ENCODE measurements around the gene PLA2G6.
"Not testable (repeated sequence)": the region's sequence is repeated elsewhere in the genome, so short reads cannot be mapped to it uniquely, and the experiment has no call there.

PLA2G6 gene

DNA sequence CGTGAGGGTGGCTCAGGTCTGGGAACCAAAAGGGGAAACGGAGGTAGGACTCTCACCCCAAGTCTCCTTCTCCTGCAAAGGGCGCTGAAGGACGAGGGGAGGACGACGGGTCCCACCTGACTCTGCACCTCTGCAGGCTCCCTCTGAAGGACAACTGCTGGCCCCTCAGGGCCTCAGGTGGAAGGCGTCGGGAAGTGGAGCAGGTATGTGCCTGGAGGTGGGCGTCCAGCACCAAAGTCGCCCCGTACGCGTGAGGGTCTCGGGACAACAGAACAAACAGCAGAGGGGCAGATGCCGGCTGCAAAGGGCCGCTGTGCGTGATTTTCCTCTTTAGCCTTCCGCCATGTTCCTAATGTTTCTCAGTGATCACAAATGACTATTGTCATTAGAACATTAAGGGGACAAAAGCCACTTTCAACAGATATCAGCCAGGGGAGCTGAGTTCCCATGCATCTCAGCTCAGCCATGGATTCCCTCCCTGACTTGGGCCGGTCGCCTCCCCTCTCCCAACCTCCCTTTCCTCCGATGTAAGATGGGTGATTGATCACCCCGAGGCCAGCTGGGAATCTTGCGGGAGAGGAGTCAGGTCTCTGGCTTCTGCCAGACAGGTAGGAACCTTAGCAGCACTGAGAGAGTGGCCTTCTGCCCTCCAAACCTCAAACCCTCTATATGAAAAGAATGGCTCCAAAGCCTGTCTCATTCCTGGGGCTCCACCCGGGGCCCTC is 98.5 kb downstream of the PLA2G6 start:
- DNase-seq, result no peak

DNA sequence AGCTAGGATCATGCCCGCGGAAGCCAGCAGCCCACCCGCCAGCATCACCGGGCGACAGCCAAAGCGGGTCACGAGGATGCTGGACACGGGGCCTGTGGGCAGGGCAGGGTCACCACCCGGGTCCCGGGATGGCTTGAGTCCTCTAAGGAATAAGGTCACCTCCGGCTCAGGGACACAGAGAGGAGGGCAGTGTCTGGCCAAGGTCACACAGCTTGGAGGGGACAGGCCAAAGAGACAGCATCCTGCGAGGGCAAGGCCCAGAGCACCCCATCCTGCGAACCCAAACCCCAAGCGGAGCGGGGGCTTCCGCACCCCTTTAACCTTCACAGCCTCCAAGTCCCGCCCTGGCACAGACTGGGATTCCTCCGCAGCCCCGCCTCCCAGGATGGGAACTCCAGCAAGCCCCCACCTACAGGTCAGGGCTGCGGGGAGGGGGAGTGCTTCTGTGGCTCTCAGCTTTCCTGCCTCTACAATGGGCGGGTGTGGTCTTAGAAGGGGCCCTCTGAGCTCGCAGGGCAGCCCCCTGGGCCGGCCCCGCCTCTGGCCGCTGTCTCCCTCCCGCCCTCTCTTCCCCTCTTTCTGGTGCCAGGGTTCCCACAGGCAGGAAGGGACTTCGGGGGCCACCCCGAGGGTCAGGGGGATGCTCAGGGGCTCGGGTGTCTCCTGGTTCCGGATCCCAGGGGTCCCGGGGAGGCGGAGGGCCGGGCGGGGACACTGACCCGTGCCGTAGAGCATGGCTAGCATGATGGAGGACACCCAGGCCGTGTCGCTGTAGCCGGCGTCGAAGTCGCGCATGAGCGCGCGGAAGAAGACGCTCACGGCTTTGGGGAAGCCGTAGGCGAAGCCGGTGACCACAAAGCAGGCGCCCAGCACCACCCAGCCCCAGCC is 99.4 kb downstream of the PLA2G6 start:
- DNase-seq, result peak; percentile 43

DNA sequence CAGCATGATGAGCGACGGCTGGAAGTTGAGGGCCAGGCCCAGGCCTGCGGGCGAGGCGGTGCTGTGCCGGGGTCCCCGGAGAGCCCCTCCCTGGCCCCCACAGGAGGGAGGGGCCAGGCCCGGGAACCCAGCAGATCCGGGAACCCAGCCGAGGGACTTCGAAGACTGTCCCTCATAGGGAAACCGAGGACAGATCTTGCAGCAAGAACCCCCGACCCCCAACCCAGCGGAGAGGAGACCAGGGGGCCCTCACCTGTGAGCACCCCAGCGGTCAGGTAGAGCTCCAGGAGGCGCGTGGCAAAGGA is 100.0 kb downstream of the PLA2G6 start:
- no peak for DNase-seq

DNA sequence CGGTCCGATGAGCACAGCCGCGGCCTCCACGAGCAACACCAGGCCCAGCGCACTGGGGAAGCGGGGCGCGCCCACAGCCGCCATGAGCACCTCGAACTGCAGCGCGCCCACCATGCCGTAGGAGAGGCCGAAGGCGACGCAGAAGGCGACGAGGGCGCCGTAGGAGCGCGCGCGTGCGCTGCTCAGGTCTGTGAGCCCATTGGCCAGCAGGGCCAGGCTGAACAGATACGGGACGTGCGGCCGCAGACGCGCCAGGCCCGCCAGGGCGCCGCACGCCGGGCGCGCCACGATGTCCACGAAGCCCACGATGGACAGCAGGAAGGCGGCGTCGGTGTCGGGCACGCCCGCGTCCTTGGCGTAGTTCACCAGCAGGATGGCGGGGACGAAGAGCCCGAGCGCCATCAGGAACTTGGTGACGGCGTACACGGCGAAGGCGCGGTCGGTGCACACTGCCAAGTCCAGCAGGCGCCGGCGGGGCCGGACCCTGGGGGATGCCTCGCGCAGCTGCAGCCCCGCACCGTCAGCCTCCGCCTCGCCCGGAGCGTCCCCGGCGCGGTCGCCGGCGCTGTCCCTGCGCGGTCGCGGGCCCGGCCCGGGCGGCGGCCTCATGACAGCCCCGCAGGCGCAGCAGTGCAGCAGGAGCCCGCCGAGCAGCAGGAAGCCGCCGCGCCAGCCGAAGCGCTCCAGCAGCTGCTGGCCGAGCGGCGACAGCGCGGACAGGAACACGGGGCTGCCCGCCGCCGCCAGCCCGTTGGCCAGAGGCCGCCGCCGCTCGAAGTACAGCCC is 100.6 kb downstream of the PLA2G6 start:
- DNase-seq, result peak; percentile 48

DNA sequence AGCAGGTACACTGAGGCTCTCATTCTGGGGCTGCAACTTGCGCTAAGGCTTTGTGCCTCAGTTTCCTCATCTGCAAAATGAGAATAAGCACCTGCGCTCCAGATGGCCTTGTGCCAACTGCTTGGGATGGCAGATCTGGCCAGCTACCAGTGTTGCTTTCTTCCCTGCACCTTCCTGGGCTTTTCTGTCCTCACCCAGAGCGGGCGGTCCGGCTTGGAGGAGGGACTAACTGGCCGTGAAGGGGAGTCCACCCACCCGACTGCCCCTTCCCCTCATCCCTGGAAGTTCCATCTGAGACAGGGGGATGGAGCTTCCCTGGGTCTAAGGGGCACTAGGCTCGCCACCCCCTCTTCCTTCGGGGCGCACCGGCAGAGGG is 101.2 kb downstream of the PLA2G6 start:
- no peak for DNase-seq

DNA sequence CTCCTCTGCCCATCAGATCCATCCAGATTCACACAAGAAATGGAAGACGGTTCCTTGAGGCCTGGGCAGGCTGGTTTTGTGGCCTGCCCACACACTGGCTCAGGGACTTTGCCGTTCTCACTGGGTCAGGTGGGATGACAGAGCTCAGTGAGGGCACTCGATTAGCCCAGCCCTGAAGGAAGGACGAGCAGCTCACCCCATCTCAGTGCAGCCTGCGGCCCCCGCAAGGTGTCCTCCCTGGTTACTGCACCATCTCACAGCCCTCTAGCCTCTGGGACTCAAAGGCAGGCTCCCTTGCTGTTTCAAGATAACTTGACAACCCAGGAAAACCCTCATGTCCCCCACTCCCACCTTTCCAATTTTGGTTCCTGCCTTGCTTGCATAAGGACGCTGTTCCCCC is 101.8 kb downstream of the PLA2G6 start:
- DNase-seq, result no peak

DNA sequence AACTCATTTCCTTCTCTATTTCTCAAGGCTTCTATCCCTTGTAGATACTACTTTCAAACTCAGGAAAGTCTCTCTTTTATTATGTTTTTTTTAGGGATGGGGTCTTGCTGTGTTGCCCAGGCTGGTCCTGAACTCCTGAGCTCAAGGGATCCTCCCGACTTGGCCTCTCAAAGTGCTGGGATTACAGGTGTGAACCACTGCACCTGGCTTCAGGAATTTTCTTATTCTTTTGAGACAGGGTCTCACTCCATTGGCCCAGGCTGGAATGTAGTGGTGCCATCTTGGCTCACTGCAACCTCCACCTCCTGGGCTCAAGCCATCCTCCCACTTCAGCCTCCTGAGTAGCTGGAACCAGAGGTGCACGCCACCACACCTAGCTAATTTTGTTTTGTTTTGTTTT is 102.4 kb downstream of the PLA2G6 start:
- DNase-seq, result not testable (repeated sequence)

DNA sequence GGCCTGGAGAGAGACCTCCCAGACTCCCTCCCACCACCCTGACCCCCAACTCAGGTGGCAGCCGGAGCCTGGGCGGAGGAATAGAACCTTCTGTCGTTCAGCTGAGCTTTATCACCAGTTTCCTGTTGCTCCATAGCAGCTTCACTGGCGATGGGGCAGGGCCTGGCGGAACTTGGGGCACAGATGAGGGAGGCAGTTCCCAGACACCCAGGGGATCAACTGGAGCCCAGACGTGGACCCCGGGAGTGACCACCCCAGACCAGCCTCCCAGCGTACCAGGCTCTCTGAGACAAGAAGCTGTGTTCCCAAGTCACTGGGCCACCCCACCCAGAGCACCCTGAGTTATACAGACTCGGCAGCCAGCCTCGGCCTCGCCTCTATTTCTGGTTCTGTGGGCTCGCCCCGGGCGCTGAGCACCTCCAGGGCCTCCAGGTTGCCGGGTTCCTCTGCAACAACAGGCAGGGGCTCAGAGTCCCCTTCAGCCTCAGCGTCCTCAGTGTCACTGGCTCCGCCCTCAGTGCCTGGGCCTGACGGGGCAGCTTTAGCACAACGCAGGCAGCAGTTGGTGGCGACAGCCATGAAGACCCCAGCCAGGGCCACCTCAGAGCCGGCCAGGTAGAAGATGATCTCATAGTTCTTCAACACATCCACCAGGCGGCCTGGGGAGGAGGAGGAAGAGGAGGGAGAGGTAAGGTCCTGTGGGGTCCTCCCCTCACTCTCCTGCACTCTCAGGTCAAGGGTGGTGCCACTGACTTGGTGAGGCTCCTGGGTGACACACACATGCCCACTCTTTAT is 103.4 kb downstream of the PLA2G6 start:
- no peak for DNase-seq

DNA sequence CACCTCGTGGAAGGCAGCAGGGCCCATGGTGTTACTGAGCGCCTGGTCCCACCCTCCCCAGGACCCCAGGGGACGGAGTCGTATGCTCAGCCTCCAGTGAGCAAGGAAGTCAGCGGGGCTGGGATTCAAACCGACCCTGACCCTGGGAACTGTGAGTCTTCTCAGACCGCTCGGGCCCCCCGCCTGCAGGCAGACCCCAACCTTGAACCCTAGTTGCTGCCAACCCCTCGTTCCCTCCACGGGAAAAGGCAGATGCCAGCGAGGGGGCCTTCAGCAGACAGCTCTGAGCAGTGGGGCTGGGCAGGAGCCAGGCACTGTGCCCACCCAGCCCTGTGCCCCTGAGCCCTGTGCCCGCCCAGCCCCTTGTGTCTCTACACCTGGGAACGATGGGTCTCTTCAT is 104.0 kb downstream of the PLA2G6 start:
- no peak for DNase-seq

DNA sequence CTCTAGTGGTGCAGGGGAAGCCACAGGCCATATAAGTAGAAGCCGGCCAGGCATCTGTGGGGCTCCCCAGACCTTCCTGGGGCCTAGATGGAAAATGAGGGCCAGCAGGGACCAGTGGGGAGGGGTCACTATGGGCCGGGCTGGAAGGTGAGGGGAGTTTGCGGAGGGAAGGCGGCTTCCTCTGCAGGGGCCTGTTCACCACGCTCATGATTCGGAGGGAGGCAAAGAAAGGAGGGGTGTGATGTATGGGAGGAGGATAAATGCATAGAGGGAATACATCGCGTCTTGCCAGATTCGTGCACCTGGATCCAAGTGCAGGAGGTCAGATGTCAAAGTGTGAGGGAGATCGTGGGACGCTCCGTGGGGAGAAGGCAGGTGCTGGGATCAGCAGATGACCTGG is 104.5 kb downstream of the PLA2G6 start:
- DNase-seq, result no peak

DNA sequence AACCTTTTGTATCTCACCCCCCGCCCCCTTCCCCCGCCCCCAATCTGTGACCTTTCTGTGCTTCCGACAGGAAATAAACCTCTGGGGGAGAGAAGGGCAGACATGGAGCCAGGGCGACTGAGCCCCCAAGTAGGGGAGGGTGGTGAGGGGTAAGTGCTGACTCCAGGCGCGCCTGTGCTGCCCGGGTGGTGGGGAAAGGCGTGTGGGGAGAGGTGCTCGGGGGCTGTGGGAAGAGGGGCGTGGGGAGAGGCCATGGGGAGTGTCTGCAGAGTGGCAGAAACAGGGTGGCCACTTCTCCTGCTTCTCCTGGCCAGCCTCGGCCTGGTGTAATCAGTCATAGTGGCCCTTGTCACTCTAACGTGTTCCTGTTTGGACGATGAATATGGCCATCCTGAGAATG is 105.7 kb downstream of the PLA2G6 start:
- DNase-seq, result no peak

DNA sequence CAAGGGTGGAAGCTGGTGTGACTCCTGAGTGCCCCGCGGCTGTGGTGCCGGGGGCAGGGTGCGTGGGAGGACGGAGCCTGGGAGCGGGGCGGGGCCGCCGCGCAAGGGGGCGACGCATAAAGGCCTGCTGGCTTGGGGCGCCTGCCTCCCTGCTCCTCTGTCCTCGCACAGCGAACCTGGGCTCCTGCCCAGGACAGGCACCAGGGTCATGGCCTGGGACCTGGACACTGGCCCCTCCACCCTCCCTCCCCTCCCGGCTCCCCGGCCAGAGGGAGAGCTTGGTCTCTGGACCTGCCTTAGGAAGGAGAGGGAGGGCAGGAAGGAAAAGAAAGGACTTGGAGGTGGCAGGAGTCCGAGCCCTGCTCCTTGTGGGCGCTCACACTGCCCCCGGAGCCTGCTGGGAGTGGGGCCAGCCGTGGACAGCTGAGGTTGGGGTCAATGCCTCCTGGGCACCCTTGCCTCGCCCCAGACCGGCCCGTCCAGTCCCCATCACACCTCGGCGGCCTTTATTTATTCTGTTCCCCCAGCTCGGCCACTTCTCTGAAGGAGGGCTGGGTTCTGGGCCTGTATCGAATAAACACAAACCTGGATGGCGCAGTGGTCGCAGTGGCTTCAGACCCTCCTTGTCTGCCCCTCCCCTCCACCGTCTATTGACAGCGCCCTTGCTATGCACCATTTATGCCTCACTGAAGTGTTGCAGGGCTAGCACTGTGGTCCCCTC is 106.4 kb downstream of the PLA2G6 start:
- no peak for DNase-seq

DNA sequence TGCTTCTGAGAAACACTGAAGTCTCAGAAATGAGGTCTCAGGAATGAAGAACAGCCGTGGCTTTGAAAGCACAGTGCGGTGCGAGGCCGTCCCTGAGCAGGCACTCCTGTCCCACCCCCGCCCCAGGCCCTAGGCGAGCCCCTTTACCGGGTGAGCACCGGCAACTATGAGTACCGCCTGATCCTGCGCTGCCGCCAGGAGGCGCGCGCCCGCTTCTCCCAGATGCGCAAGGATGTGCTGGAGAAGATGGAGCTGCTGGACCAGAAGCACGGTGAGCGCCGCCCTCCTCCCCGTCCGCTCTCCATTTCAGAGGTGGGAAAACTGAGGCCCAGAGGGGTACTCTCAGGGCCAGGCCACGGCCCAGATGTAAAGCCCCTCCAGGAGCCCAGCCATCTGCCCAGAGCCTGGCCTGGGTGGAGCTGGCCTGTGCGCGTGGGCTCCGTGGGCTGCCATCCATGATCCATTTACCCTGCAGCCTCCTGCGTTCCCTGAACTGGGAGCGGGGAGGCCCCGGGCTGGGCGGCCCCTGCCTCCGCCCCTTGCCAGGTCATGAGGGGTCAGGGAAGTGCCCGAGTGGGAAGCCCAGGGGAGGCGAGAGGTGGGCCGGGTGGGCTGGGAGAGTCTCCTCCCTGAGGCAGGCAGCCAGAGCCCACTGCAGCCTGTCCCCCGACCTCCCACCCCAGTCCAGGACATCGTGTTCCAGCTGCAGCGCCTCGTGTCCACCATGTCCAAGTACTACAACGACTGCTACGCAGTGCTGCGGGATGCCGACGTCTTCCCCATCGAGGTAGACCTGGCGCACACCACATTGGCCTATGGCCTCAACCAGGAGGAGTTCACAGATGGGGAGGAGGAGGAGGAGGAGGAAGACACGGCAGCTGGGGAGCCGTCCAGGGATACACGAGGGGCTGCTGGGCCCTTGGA is 107.2 kb downstream of the PLA2G6 start:
- no peak for DNase-seq

DNA sequence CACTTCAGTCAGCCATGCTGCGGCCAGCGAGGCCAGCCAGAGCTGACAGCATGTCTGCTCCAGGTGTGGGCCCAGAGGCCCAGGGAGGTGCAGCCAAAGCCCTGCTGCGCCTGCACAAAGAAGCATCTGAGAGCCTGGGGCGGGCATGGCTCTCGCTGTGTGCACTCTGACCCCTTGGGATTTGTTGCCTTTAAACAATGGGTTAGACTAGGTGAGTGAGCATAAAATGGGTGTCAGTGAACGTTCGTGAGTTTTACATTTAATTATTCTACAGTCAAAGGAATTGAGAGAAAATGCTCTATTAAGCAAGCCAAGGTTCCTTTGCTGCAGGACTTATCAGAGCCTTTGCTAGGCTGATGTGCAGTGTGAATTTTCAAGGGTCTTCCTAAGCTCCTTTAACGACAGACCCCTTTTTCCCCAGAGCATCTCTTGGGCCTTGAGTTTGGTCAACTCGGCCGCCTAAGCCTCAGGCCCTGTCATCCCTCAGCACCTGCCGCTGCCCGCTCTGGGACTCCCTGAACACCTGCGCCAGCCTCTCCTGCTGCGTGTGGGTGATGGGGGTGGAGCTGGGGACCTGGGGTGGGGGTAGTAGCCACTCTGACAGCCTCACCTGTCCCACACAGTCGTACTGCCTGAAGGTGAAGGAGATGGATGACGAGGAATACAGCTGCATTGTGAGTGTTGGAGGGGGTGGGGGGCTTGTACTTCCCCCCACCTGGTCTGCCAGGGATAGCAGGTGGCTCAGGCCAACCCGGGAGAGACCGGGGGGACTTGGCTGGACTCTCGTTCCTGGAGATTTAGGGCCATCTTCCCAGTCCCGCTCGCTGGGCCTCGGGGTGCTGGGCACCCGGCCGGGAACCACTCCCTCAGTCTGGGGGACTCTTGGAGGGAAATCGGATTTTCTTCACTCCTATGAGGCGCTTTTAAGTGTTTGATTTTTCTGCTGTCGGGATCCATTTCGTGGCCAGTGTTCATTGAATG is 108.2 kb downstream of the PLA2G6 start:
- no peak for DNase-seq

DNA sequence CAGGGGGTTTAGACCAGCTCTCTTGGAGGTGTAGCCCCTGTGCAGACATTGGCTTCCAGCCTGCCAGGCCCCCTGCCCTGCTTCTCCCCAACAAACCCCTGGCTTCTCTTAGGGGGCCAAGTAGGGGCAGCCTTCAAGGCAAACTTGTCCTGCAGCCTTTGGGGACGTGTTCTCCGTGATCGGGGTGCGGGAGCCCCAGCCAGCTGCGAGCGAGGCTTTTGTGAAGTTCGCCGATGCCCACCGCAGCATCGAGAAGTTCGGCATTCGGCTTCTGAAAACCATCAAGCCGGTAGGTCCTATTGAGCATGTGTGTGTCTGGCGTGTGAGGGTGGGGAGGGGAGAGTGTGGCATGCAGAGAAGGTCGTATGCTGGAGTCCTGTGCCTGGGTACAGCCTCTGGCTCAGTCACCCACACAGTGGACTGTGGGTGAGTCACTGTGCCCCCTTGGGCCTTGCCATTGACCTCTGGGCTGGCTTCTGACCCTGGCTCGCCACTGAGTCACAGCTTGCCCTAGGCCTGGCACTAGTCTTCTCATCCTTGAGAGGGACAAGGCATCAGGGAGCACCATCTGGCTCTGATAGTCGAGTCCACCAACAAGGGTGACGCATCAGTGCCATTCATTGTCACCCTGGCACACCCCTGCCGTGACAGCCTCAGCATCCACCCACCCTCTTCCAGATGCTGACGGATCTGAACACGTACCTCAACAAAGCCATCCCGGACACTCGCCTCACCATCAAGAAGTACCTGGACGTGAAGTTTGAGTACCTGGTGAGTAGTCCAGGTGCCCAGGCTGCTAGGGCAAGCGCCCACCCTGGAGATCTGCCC is 109.1 kb downstream of the PLA2G6 start:
- DNase-seq, result no peak

DNA sequence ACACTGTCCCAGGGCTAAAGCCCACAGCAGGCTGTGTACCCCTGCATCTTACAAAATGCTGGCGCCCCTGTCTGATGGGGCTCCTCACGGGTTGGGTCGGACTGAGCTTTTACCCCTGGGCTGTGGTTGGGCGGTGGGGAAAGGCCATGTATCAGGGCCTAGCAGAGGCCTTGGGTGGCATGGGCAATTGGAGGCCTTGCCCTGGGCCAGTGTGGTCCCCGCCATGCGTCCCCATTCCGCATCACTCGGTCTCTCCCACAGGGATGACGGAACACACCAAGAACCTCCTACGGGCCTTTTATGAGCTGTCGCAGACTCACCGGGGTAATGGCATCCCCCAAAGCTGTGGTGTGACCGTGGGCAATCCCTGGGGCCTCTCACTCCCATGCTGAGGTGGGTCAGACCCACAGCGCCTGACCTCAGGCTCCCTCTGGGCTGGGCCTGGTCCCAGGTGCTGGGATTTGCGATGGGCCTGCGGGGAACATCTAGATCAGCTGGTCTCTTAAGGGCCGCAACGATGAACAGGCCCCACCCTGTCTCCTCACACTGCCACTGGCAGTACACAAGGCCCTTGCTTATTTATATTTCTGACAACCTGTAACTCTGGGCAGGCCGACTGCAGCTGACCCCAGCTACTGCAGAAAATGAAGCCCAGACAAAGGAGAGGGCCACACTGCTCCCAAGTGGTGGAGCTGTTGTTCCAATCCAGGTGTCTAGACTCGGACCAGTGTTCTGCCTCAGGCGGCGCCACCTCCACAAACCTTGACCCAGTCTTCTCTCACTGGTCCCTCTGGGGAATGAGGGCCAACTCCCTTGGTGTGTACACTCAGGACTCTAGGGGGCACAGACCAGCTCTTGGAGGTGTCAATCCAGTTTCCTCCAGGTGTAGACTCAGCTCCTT is 110.0 kb downstream of the PLA2G6 start:
- DNase-seq, result no peak

DNA sequence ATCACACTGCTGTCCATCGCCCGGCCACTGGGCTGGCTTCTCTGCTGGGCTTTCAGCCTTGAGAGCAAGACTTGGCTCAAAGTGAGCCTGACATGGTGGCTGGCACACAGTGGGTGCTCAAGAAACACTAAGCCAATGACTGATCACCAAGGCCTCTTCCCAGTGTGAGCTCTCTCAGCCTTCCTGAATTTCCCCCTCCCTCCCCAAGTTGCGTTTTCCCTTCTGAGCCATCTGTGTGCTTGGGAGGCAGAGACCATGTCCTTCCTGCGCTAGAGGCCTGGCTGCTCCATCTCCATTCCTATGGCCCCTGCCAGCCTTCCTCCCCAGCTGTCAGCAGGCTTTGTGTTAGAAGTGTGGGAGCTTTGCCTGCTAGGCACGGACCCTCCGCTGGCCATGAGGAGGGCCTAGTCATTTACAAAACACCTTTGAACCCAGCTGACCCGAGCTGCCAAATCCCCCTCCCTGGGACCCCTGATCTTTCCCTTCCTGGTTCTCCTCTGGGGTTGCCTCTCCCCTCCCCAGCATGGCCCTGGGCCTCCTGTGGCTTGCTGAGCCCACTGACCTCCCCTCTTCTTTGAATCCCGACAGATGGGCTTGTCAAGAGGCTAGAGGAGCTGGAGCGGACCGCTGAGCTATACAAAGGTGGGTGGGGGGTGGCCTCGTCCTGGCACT is 111.2 kb downstream of the PLA2G6 start:
- no peak for DNase-seq
